A673 (cell line): ENCODE results near the gene PACS1. TPM values are rescaled to one million over a fixed set of nuclear protein-coding genes. Genes with fewer than 3 reads are reported as not detected.

Experiments used
- BruUV-seq: library from RNA; stranded (reverse); fragments of 400-500 nt; replicated peaks from 2 replicates; lab custom pipeline; 2021; lab: Mats Ljungman, UMichigan
- CTCF ChIA-PET: fragments of 300-600 bp; sonication (Branson Sonifier 250); formaldehyde crosslinking; loops from one replicate; lab custom pipeline; 2022; ENCODE audit warnings: antibody characterized with exemption; lab: Charles Lee
- POLR2A ChIA-PET: fragments of 300-600 bp; sonication (Branson Sonifier 250); formaldehyde crosslinking; loops from one replicate; lab custom pipeline; 2022; ENCODE audit warnings: antibody characterized with exemption; ENCODE audit not compliant: low non-redundant PET; lab: Charles Lee
- DNase-seq: peaks from one replicate; pipeline ENCODE4 v3.0.0-alpha.2; 2015; ENCODE audit warnings: low spot score
- H3K27ac ChIP-seq: fragments of 200-600 bp; sonication (generic); 2 replicates; pipeline ENCODE4 v1.5.1; 2016; ENCODE audit warnings: mixed run types, low read depth, mild to moderate bottlenecking, mixed read lengths, antibody characterized with exemption, low read length; ENCODE audit not compliant: poor library complexity, severe bottlenecking
- H3K27me3 ChIP-seq: fragments of 200-600 bp; sonication (generic); replicated peaks from 2 replicates; pipeline ENCODE4 v1.6.1; 2017; ENCODE audit warnings: mixed run types, low read depth, mild to moderate bottlenecking, mixed read lengths, antibody characterized with exemption, low read length; ENCODE audit not compliant: insufficient read depth, poor library complexity
- H3K36me3 ChIP-seq: fragments of 200-600 bp; sonication (generic); 2 replicates; pipeline ENCODE4 v1.6.1; 2016; ENCODE audit warnings: mixed run types, mild to moderate bottlenecking, mixed read lengths, antibody characterized with exemption, low read length; ENCODE audit not compliant: insufficient read depth, poor library complexity, severe bottlenecking
- H3K4me1 ChIP-seq: fragments of 200-600 bp; sonication (generic); 2 replicates; pipeline ENCODE4 v1.6.1; 2017; ENCODE audit warnings: mixed run types, mild to moderate bottlenecking, mixed read lengths, antibody characterized with exemption, low read length; ENCODE audit not compliant: insufficient read depth, poor library complexity, severe bottlenecking
- H3K4me3 ChIP-seq: fragments of 200-600 bp; sonication (generic); 2 replicates; pipeline ENCODE4 v1.5.1; 2016; ENCODE audit warnings: low read depth, mixed run types, mild to moderate bottlenecking, mixed read lengths, low read length; ENCODE audit not compliant: poor library complexity, severe bottlenecking
- H3K9me3 ChIP-seq: fragments of 200-600 bp; sonication (generic); 2 replicates; pipeline ENCODE4 v1.6.1; 2016; ENCODE audit warnings: mixed run types, low read depth, mild to moderate bottlenecking, mixed read lengths, antibody characterized with exemption, low read length; ENCODE audit not compliant: poor library complexity, severe bottlenecking
- EZH2 ChIP-seq: fragments of 200-600 bp; sonication (generic); IDR thresholded peaks from 2 replicates; pipeline ENCODE4 v1.6.1; 2017; ENCODE audit warnings: borderline replicate concordance, low read depth, mild to moderate bottlenecking, mixed read lengths, antibody characterized with exemption, low read length; ENCODE audit not compliant: poor library complexity, severe bottlenecking
- intact Hi-C: fragments of 100-400 bp; cut with micrococcal nuclease; formaldehyde crosslinking; loops from one replicate; pipeline ENCODE4 v1.10.0; 2022; ENCODE audit not compliant: unreplicated experiment
- total RNA-seq: library from RNA; stranded (reverse); gene quantifications from 2 replicates; pipeline ENCODE4 v1.2.3, GENCODE V29; 2021
- TF ChIP-seq, protein P1 (sequence below): fragments of 300-800, 200-600 bp; sonication (generic); conservative IDR thresholded peaks from 2 replicates; pipeline ENCODE4 v1.5.1; 2017; ENCODE audit warnings: low read depth, mild to moderate bottlenecking, antibody characterized with exemption, low read length, moderate library complexity, mixed read lengths

The PACS1 gene
- total RNA-seq, 1 experiment from 2014 or later = 75.7 TPM

DNA sequence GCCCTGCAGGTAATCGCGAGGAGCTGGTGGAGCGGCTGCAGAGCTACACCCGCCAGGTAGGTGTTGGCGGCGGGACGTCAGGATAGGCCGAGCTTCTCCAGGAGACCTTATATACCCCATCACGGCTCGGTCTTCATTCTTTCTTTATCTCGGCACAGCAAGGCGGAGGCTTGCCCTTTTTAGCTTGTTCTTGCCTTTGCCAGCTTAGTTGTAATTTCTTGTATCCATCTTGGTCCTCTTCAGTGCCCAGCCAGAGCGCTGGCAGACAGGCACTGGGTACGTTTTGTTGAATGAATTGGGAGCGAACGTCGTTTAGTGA is 17.4 kb upstream of the PACS1 start:
- Histone ChIP-seq H3K4me3 (peak overlapping the region; percentile 99), H3K9me3 (no peaks in the 10 kb centered on the region), H3K36me3 (peaks cover 34% of the 10 kb centered on the region), H3K4me1 (peaks cover 21% of the 10 kb centered on the region), H3K27me3 (no peaks in the 10 kb centered on the region), H3K27ac (peak overlapping the region; percentile 89)
- BruUV-seq = no TSS peak
- ChIA-PET CTCF (interaction anchor here (0.9 to 1.0 kb wide), 2 partner anchors 17 to 164 kb away, joined by 3 to 4 read pairs; partner anchors contain the start of gene FIBP), POLR2A (no interaction called here)
- TF ChIP-seq, protein P1, sequence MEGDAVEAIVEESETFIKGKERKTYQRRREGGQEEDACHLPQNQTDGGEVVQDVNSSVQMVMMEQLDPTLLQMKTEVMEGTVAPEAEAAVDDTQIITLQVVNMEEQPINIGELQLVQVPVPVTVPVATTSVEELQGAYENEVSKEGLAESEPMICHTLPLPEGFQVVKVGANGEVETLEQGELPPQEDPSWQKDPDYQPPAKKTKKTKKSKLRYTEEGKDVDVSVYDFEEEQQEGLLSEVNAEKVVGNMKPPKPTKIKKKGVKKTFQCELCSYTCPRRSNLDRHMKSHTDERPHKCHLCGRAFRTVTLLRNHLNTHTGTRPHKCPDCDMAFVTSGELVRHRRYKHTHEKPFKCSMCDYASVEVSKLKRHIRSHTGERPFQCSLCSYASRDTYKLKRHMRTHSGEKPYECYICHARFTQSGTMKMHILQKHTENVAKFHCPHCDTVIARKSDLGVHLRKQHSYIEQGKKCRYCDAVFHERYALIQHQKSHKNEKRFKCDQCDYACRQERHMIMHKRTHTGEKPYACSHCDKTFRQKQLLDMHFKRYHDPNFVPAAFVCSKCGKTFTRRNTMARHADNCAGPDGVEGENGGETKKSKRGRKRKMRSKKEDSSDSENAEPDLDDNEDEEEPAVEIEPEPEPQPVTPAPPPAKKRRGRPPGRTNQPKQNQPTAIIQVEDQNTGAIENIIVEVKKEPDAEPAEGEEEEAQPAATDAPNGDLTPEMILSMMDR = no peak
- TF ChIP-seq EZH2 = no peak
- no peak for DNase-seq
- intact Hi-C loops = loop anchor here (2.0 kb wide), 1 partner anchor 50 kb away; the partner anchor contains the start of genes BANF1 and EIF1AD

DNA sequence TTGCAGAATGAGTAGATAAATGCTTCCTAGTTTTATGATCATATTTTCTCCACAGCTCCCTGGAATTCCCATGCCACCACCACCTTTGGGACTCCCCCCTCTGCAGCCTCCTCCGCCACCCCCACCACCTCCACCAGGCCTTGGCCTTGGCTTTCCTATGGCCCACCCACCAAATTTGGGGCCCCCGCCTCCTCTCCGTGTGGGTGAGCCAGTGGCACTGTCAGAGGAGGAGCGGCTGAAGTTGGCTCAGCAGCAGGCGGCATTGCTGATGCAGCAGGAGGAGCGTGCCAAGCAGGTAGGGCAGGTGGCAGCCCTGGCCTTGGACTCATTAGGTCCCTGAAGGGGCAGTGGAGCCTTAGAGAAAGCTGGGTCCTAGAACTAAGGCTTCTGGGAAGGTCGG is 15.1 kb upstream of the PACS1 start:
- Histone ChIP-seq H3K36me3 (peaks cover 58% of the 10 kb centered on the region), H3K9me3 (no peaks in the 10 kb centered on the region), H3K27me3 (no peaks in the 10 kb centered on the region), H3K4me1 (peaks cover 18% of the 10 kb centered on the region), H3K4me3 (no peak overlapping the region), H3K27ac (no peak overlapping the region)
- TF ChIP-seq, protein P1 = no peak
- TF ChIP-seq EZH2 = no peak
- intact Hi-C loops = no loop called here
- POLR2A ChIA-PET = no interaction called here
- no TSS peak for BruUV-seq
- DNase-seq = no peak
- CTCF ChIA-PET = interaction anchor here (1.8 kb wide), 1 partner anchor 10 kb away, joined by 12 read pairs; no protein-coding TSS in a partner anchor

GRCh38 chr11:66056501-66056900 is 13.6 kb upstream of the PACS1 start:
- Histone ChIP-seq H3K4me1 (peaks cover 11% of the 10 kb centered on the region), H3K4me3 (no peak overlapping the region), H3K27me3 (no peaks in the 10 kb centered on the region), H3K27ac (peak overlapping the region; percentile 18), H3K36me3 (peaks cover 72% of the 10 kb centered on the region), H3K9me3 (no peaks in the 10 kb centered on the region)
- BruUV-seq = no TSS peak
- TF ChIP-seq, protein P1 = no peak
- no peak for TF ChIP-seq EZH2
- DNase-seq = no peak
- ChIA-PET CTCF (interaction anchor here (0.6 to 0.7 kb wide), 2 partner anchors 11 kb away, joined by 3 to 8 read pairs; no protein-coding TSS in a partner anchor), POLR2A (no interaction called here)
- intact Hi-C loops = no loop called here
